Heart left ventricle (tissue), 13 donors: Measurements from ENCODE around the gene NRAP.

Source experiments
- POLR2A ChIP-seq, 2 donors: fragments of 450-650 bp; IDR thresholded peaks; one replicate each; pipeline ENCODE4 v1.6.1; 2017; ENCODE audit warnings: antibody characterized with exemption in 2 of 2, mild to moderate bottlenecking in 2 of 2, moderate library complexity in 2 of 2
- TF ChIP-seq, protein P1 (sequence below), 12 donors: fragments of 200-600 bp; sonication (generic) in 4 of 12; IDR thresholded peaks; one replicate each; pipeline versions ENCODE4 v1.5.0 to v1.8.0; 2018 to 2022; ENCODE audit warnings: antibody characterized with exemption in 12 of 12, mild to moderate bottlenecking in 5 of 12
- donor health status: ischemic (EF 13 %, LVEDD 7.1; RV severe dilation, severe dysfunction).
- donor health status: DM: no; HTN: yes; CAD: no.
- donor health status: DM: no; HTN: no; CAD: no.
- donor health status: ischemic (EF 25% LVEDD 6.9; RV normal size, moderate dysfunction).
- donor health status: ischemic (EF 25% LVEDD 5.7; RV mildly dilated, moderate dysfunction).
- donor health status: ischemic (EF 35%, LVEDD 5.7; RV mildly dilated, moderate dysfunction).
- donor health status: nonischemic (EF 11% LVEDD 7.7; RV severe dilation, severe dysfunction).
- donor health status: DM: yes; HTN: yes; CAD: no.
- donor health status: PGD.
- donor health status: ischemic (EF 29% LVEDD 5.4; RV normal size, mild dysfunction).
- donor health status: nonischemic (EF 23%, LVEDD 6.1; RV moderate dilation, normal function).

- TF ChIP-seq, protein P1, sequence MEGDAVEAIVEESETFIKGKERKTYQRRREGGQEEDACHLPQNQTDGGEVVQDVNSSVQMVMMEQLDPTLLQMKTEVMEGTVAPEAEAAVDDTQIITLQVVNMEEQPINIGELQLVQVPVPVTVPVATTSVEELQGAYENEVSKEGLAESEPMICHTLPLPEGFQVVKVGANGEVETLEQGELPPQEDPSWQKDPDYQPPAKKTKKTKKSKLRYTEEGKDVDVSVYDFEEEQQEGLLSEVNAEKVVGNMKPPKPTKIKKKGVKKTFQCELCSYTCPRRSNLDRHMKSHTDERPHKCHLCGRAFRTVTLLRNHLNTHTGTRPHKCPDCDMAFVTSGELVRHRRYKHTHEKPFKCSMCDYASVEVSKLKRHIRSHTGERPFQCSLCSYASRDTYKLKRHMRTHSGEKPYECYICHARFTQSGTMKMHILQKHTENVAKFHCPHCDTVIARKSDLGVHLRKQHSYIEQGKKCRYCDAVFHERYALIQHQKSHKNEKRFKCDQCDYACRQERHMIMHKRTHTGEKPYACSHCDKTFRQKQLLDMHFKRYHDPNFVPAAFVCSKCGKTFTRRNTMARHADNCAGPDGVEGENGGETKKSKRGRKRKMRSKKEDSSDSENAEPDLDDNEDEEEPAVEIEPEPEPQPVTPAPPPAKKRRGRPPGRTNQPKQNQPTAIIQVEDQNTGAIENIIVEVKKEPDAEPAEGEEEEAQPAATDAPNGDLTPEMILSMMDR (IDR thresholded peaks at IDR 0.05) = no peak
- TF ChIP-seq POLR2A (IDR thresholded peaks at IDR 0.05) = no peak
Measured at GRCh38 chr10:113562704-113563103, 101.1 kb downstream of the NRAP start.
